Stimulated activated CD4-positive, alpha-beta T cell treated with anti-CD3 and anti-CD28 coated beads, TNF-alpha, amount 100 ng/mL, for 48 hours (primary cell): ENCODE measurements around the gene ADAMTS17.
"Not testable (repeated sequence)": the region's sequence is repeated elsewhere in the genome, so short reads cannot be mapped to it uniquely, and the experiment has no call there.

ENCODE experiments used
- DNase-seq, 3 donors: peaks; one replicate each; pipeline ENCODE4 v3.0.0-alpha.2; 2020; ENCODE audit warnings: low read depth in 3 of 3

ADAMTS17 gene

GRCh38 chr15:99951511-99951910, 390.3 kb downstream of the ADAMTS17 start:
- DNase-seq: no peak

- DNase-seq: no peak
Observed at GRCh38 chr15:99944131-99944530, 397.6 kb downstream of the ADAMTS17 start.

- no peak for DNase-seq
Observed at GRCh38 chr15:99943466-99943865, 398.3 kb downstream of the ADAMTS17 start.

- DNase-seq: no peak
Observed at GRCh38 chr15:99932676-99933402, 408.9 kb downstream of the ADAMTS17 start.

- no peak for DNase-seq
Observed at GRCh38 chr15:99931703-99932603, 409.8 kb downstream of the ADAMTS17 start.

GRCh38 chr15:99930696-99931095, 411.1 kb downstream of the ADAMTS17 start:
- no peak for DNase-seq

- no peak for DNase-seq
Observed at GRCh38 chr15:99929266-99929665, 412.5 kb downstream of the ADAMTS17 start.

GRCh38 chr15:99928429-99928981, 413.3 kb downstream of the ADAMTS17 start:
- peak; percentile 56 to 77 (median 67) for DNase-seq

- not testable (repeated sequence) for DNase-seq
Observed at GRCh38 chr15:99926532-99926931, 415.2 kb downstream of the ADAMTS17 start.

GRCh38 chr15:99925661-99926461, 415.9 kb downstream of the ADAMTS17 start:
- peak; percentile 31 to 57 (median 51) for DNase-seq

- no peak for DNase-seq
Observed at GRCh38 chr15:99923711-99924110, 418.1 kb downstream of the ADAMTS17 start.
